Erythroblast (primary cell): ENCODE measurements around the gene HEMK1.

Source experiments
- GATA1 ChIP-seq: IDR thresholded peaks from 2 replicates; pipeline ENCODE4 v1.6.1; 2011; ENCODE audit warnings: low read depth, mild to moderate bottlenecking, control low read depth, low read length, moderate library complexity
- POLR2A ChIP-seq: IDR thresholded peaks from 2 replicates; pipeline ENCODE4 v1.6.1; 2011; ENCODE audit warnings: mild to moderate bottlenecking, low read length

DNA sequence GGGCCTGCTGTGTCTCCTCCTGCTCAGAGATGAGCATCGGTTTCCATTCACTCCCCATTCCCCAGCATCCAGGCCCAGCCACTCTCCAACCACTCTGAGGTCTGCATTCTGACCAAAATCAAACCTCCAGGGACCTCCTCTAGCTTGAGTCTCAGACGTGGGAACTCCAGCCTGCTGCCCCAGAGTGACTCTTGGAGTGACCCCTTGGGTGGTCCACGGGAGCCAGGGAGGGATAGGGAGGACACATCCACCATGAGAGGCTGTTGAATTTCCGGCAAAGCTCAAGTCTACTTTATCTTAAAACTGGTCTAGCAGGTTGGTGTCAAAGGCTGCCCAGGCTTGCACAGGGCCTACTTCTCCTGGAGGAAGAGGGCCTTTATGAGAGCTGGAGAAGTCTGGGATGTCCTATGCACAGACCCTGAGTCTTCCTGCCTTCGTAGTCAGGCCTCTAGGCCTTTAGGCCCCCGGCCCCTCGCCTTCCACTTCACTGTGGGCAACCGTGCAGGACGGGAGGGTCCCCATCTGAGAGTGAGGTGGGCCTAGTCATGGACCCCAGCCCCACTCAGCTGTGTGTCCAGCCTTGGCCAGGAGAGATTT is 33.4 kb downstream of the HEMK1 start:
- TF ChIP-seq POLR2A, result no peak
- TF ChIP-seq GATA1, result no peak
